Mucosa of gallbladder (tissue), 1 donor: Measurements from ENCODE around the gene PIGQ. TPM values are rescaled to one million over a fixed set of nuclear protein-coding genes. Genes with fewer than 3 reads are reported as not detected.

Experiments used
- DNase-seq: peaks from one replicate; pipeline ENCODE4 v3.0.0-alpha.2; 2020; ENCODE audit warnings: low spot score
- total RNA-seq: library from RNA; stranded (reverse); gene quantifications from one replicate; pipeline ENCODE4 v1.2.1, GENCODE V29; 2021
- donor health status: DM: no; HTN: no; CAD: no.

Gene PIGQ
- total RNA-seq, 1 donor from 2014 or later = 117 TPM

- peak; percentile 71 for DNase-seq
Measured at GRCh38 chr16:534135-534534, 35.6 kb upstream of the PIGQ start.

GRCh38 chr16:534856-535445 is 34.8 kb upstream of the PIGQ start:
- DNase-seq = no peak

- peak; percentile 65 for DNase-seq
Measured at GRCh38 chr16:535446-536405, 34.0 kb upstream of the PIGQ start.

GRCh38 chr16:536746-537145 is 33.0 kb upstream of the PIGQ start:
- no peak for DNase-seq

- DNase-seq = no peak
Measured at GRCh38 chr16:537415-538335, 32.1 kb upstream of the PIGQ start.

DNA sequence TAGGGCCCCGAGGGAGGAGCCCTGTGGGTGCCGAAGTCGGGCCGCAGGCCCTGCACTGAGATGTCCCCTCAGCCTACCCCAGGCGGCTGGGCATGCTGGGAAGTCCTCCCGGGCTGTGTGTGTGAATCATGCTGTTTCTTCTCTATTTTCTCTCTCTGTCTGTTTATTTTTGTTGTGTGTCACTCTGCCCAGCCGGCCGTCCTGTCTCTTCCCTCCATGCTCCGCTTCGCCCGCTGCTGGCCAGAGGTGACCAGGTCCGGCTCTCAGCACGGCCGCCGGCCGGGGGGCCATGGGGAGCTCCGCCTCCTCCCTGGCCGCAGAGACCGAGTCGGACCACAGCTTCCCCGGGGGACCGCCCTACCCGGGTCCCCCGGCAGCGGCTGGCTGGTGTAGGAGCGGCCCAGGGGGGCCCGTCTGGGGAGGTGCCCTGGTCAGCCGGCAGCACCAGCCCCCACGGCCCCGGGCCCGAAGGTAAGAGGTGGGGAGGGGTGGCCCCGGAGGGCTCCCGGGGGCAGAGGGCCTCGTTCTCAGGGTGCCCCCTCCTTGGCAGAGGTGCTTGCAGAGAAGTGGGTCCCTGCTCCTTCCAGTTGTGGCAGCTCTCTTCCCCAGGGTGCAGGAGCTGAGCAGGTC is 29.8 kb upstream of the PIGQ start:
- no peak for DNase-seq

- DNase-seq = no peak
Measured at GRCh38 chr16:540645-541340, 29.0 kb upstream of the PIGQ start.

GRCh38 chr16:543301-544164 is 26.2 kb upstream of the PIGQ start:
- peak; percentile 46 for DNase-seq

- DNase-seq = no peak
Measured at GRCh38 chr16:544517-544916, 25.3 kb upstream of the PIGQ start.

GRCh38 chr16:546909-547770 is 22.6 kb upstream of the PIGQ start:
- peak; percentile 70 for DNase-seq

DNA sequence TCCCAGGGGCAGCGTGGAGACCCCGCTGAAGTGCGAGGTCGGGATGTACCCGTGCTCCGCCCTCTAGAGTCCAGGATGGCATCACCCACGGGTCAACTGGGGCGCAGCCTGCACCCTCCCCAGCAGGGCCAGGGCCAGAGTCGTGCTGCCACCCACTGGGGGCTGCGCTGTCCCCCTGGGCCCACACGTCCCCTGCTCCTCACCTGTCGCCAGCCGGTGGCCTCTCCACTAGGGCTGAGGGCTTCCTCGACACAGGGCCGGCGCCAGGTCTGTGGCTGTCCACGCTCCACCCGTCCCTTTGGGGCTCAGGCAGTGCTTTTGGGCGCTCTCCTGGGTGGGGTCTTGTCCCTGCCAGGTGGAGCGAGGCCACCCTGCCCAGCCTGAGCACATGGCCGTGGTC is 21.2 kb upstream of the PIGQ start:
- DNase-seq = no peak

- no peak for DNase-seq
Measured at GRCh38 chr16:549544-550263, 20.1 kb upstream of the PIGQ start.

DNA sequence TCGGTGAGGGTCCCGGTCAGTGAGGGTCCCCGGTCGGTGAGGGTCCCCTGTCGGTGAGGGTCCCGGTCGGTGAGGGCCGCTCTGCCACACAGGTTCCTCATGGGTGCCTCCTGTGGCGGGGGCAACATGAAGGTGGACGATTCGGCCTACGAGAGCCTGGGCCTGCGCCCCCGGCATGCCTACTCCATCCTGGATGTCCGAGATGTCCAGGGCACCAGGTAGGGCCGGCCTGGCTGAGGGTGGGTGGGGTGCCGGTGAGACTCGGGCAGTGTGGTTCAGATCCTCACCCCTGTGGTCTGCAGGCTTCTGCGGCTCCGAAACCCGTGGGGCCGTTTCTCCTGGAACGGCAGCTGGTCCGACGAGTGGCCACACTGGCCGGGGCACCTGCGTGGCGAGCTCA is 18.6 kb upstream of the PIGQ start:
- DNase-seq = no peak

DNA sequence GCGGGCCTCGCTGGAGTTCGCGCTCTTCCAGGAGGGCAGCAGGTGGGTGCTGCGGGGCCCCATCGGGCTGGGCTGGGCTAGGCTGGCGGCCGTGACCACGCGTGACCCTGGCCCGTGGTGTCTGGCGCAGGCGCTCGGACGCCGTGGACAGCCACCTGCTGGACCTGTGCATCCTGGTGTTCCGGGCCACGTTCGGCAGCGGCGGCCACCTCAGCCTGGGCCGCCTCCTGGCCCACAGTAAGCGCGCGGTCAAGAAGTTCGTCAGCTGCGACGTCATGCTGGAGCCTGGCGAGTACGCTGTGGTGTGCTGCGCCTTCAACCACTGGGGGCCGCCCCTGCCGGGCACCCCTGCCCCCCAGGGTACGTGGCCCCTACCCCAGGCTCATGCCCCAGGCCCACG is 17.6 kb upstream of the PIGQ start:
- no peak for DNase-seq

- DNase-seq = no peak
Measured at GRCh38 chr16:553601-554296, 16.0 kb upstream of the PIGQ start.

- no peak for DNase-seq
Measured at GRCh38 chr16:554297-554621, 15.5 kb upstream of the PIGQ start.

DNA sequence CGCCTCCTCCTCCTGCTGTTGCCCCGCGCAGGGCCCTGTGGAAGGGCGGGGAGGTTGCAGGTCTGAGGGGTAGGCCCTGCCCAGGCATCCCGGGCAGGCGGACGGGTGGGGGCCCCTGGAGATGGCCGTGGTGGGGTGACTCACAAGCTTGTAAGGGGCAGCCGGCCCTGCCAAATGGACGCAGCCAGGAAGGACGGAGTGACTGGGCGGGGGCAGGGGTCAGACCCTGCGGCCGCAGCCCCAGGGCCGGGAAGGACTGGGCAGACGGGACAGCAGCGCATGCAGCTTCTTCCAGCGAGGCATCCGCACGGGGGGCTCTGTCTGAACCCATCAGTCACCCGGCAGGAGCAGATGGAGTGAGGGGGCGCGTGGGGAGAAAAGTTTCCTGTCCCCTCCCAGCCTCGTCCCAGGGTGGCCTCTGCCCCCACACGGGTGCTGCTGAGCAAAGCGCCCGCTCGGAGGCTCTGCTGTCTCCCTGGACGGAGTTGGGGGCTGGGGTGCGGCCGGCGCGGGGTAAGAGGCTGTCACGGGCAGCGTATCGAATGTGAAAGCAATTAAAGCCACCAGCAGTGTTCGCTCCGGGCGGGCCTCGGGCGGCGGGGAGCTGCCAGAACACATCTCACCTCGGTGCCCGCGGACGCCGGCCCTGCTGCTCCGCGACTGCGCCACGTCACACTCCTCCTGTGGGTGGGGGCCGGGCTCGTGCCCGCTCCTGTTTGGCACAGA is 15.0 kb upstream of the PIGQ start:
- no peak for DNase-seq
